Measurements from ENCODE around the gene APH1B.
"Not testable (repeated sequence)": the region's sequence is repeated elsewhere in the genome, so short reads cannot be mapped to it uniquely, and the experiment has no call there.

APH1B gene

DNA sequence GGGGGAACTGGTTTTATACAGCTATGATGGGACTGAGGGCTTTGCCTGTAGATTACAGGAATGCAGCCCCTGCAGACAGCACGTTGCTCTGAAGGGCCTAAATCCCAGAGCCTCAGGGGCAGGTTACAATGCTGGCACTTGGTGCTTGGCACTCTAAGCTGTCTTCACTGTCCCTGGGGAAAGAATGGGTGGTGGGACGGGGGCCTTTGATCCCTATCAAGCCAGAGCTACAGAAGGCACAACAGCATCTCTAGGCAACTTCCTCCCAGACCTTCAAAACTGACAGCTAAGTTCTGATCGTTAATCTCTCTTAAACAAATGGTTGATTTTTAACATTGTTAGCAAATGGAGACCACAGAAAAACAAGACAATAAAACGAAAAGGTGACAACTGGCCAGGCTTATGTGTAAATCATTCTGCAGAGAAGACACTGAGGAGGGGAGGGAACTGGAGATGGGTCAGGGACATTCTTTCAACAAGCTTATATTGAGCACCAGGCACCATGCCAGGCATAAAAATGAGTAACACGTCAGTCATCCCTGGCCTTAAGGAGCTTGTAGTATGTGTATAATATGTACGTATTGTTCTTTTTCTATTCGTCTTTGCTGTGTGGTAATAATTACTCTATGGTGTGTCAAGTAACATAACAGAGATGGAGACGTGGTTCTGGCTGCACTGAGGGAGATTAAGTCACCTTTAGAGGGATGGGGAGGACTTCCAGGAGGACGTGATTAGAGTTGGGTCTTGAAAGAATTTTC, 55.1 kb downstream of the APH1B start:
- no peak for DNase-seq (ENCODE audit: low spot score)

DNA sequence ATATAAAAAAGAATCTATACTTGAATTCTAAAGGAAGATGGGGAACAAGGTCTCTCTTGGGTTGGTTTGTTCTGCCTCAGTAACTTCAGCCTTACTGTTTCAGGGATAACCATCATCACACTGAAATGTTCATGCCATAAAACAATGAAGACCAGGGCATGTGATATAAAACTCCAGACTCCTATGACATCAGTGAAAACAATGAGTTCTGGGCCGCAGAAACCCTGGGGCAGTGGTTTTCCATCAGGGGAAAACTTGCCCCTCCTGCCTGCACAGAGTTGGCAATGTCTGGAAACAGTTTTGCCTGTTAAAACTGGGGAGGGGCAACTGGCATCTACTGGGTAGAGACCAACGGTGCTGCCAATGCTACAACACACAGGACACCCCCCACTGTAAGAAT, 57.4 kb downstream of the APH1B start:
- DNase-seq (ENCODE audit: low spot score) = no peak

DNA sequence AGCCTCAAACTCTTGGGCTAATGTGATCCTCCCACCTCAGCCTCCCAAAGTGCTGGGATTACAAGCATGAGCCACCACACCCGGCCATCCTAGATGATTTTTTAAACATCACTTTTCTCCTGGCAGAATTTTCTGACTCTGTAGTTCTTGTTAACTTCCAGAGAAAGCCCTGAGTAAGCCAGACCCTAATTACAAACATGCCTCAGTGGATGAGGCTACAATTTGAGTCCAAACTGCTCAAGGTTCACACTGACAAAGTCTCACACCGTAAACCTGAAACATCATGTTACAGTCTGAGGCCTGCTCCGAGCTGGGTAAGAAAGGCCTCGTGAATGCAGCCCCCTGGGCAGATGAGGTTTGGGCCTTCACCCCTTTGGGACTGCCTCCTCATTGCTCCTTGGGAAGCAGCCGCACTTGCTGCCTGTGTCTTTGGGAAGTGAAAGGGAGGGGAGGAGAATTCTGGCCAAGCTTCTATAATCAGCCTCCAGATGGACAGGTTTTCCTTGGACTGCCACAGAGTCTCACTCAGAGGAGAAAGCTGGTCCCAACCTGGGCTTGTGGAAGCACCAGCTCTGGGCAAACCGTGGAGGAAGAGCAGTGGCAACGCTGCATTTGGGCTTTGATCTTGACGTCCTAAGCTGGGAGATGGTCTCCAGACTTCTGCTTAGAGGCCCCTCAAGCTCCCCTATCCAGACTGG, 58.3 kb downstream of the APH1B start:
- DNase-seq (ENCODE audit: low spot score) = no peak

DNA sequence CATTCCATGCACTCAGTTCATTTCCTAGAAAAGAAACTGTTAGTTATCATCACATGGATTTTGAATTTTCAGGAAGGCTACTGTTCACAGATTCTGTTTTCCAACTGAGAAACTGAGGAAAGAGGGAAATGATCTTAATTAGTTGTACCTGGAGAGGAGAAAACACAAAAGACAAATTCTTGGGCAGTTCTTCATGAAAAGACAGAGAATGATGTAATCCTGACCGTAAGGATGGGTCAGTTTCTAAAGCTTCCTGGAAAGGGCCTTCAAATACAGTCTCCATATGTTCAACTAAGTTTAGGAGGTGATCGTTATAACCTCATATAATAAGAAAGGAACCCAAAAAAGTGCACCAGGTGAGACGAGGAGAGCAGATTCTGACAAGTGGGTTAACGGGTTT, 59.6 kb downstream of the APH1B start:
- DNase-seq (ENCODE audit: low spot score) = no peak

DNA sequence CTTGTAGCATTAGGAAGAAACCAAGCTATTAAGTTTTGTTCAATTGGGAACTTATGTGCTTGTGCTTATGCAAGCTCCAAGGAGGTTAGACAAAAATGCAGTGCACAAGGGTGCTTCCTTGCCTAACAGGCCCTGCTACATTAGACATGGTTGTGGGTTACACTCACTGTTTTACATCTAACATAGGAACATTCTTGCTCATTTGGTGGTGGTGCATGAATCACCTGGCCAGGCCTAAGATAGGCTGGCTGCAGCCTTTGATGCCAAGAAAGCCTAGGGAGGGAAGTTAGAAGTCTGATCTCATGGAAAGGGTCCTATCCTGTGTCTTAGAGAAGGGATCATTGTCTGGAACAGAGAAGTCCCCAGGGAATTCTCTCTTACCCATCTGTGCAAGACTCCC, 60.8 kb downstream of the APH1B start:
- no peak for DNase-seq (ENCODE audit: low spot score)

GRCh38 chr15:63339006-63339766, 61.8 kb downstream of the APH1B start:
- no peak for DNase-seq (ENCODE audit: low spot score)

- no peak for DNase-seq (ENCODE audit: low spot score)
Measured at GRCh38 chr15:63339836-63340235, 62.4 kb downstream of the APH1B start.

DNA sequence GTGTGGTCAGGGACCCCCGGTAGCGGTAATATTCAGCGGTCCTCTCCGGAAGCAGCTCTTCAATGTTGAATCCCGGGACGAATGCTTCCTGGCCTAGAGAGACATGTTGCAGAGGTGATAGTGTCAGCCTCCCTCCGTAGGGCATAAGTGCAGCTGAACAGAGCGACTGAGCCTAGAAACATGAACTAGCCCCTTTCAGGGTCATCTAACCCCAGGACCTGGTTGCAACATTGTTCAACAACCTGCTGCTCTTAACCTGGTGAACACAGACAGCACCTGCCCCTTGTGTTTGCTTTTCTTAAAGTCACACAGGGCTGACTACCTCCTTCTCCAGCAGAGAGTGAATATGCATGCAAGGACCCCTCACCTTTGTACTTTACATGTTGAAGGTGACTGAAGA, 62.9 kb downstream of the APH1B start:
- DNase-seq (ENCODE audit: low spot score) = no peak

- DNase-seq (ENCODE audit: low spot score) = no peak
Measured at GRCh38 chr15:63340878-63341277, 63.5 kb downstream of the APH1B start.

DNA sequence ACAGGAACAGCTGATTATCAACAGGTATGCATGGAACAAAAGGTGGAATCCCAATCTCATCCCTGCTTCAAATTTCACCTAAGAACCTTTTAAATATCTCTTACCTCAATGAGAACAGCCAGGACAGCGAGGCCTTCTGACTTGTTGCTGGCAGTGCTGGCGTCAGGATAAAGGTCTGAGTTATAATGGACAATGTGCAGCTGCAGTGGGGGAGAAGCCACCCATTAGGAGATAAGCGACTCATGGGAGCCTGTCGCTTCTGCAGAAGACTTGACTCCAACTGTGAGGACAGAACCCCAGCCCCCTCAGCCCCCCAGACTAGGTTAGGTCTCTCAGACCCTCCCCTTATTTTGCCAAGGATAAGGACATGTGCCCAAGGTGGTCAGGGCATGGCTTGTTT, 64.5 kb downstream of the APH1B start:
- DNase-seq (ENCODE audit: low spot score) = no peak

- not testable (repeated sequence) for DNase-seq (ENCODE audit: low spot score)
Measured at GRCh38 chr15:63342996-63343562, 65.7 kb downstream of the APH1B start.

GRCh38 chr15:63344731-63345390, 67.5 kb downstream of the APH1B start:
- DNase-seq (ENCODE audit: low spot score) = no peak

- DNase-seq (ENCODE audit: low spot score) = no peak
Measured at GRCh38 chr15:63345391-63345752, 68.0 kb downstream of the APH1B start.

GRCh38 chr15:63347074-63347857, 69.9 kb downstream of the APH1B start:
- DNase-seq (ENCODE audit: low spot score) = no peak

GRCh38 chr15:63348392-63348791, 71.0 kb downstream of the APH1B start:
- DNase-seq (ENCODE audit: low spot score) = no peak

DNA sequence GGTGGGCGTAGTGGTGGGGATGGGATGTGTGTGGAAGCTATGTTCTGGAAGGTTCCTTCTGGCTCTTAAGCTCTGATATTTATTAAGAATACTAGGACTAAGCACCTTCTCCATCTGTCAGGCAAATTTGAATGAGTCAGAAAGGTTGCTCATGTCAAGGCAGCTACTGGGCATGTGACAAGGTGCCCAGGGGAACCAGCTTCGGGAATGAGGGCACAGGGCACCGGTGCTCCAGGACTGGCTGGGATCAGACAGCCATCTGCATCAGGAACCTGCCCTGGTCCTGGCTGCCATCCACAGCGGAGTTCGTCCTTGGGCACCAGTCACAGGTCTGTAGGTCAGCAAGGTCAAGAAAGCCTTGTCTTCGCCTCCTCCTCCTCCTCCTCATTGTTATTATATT, 71.8 kb downstream of the APH1B start:
- DNase-seq (ENCODE audit: low spot score) = no peak

DNA sequence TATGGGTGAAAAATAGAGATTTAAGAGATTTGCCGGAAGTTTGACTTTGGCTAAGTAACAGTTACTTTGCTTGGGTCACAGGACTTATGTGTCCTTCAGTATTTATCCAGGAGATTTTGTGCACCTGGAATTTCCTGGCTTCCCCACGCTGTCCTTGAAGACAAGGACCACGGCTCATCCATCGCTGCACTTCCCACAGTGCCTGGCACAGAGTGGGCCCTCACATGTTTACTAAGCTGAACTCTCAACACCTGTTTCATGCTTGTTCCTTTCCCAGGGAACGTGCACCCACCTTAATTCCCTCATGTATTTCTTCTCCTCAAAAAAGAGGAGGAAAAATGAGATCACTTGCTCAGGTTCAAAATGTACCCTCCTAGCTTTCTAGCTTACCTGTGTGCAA, 72.2 kb downstream of the APH1B start:
- no peak for DNase-seq (ENCODE audit: low spot score)

DNA sequence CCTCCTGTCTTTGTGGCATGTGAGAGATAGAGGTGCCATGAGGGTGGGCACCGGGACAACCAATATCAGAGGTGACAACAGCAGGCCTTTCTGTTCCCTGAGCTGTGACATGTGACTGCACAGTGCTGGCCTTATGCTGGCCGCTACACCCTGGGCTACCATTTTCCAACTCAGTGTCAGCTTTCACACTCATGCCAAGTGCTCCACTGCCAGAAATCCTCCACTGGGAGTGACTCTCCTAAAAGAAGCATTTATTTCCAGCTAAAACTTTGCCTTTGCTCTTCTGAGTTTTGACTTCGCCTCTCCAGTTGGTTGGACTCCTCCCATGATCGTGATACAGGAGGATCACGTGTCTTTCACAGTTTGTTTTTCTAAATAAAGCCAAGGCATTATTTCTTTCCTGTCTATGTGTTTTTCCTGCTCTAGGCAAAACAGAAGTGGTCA, 72.8 kb downstream of the APH1B start:
- DNase-seq (ENCODE audit: low spot score) = no peak

DNA sequence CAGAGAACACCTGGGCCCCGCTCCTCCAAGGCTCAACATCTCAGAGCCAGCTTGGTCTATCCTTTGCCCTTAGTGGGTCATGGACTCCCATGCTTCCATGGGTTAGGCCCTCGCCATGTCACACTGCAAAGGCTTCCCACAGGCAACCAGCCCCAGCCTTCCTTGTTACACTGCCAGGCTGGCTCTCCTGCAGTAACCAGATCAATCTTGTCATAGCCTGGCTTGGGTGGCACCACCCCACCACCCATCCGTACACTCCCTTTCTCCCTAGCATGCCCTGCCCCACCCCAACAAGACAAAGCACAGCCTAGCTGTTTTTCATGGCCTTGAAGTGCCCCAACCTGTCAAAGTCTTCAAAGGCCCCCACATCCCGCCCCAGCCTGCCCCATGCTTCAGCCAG, 73.8 kb downstream of the APH1B start:
- no peak for DNase-seq (ENCODE audit: low spot score)

- no peak for DNase-seq (ENCODE audit: low spot score)
Measured at GRCh38 chr15:63352808-63353207, 75.4 kb downstream of the APH1B start.

GRCh38 chr15:63353261-63353660, 75.9 kb downstream of the APH1B start:
- no peak for DNase-seq (ENCODE audit: low spot score)
